Endometrium (tissue), 2 donors: ENCODE data around the gene HERC6.
A peak's percentile ranks its signal among the peaks of the same experiment; 100 is the strongest.
"Not testable (repeated sequence)": the region's sequence is repeated elsewhere in the genome, so short reads cannot be mapped to it uniquely, and the experiment has no call there.

ENCODE experiments used
- FAIRE-seq: peaks from 2 replicates; lab custom pipeline; 2012; peaks lifted over from hg19 to GRCh38; lab: Jason Lieb, UNC
- donor health status: control.
- donor health status: control.

HERC6 gene

DNA sequence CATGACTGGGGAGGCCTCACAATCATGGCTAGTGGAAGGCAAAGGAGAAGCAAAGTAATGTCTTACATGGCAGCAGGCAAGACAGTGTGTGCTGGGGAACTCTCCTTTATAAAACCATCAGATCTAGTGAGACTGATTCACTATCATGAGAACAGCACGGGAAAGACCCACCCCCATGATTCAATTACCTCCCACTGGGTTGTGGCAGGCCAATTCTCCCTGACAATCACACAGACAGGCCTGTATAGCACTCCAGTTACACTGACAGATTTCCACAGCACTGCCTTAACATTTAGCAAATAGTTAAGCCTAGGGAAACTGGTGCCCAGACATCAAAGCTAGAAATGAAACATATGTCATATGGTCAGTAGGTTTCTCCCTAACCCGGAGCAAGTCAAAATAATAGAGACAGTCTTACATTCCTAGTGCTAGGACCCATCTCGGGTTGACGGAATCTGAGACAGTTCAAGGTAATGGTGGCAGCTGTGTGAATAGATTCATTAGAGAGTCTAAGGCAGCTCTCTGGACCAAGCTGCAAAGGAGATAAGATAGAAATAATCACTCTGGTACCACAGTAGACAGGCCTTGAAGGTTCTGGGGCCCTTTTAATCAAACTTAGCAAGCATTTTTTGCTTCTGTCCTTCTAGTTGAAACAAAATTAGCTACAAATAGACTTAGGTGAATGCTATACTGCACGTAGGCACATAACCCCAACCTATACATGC is 68.9 kb downstream of the HERC6 start:
- no peak for FAIRE-seq

DNA sequence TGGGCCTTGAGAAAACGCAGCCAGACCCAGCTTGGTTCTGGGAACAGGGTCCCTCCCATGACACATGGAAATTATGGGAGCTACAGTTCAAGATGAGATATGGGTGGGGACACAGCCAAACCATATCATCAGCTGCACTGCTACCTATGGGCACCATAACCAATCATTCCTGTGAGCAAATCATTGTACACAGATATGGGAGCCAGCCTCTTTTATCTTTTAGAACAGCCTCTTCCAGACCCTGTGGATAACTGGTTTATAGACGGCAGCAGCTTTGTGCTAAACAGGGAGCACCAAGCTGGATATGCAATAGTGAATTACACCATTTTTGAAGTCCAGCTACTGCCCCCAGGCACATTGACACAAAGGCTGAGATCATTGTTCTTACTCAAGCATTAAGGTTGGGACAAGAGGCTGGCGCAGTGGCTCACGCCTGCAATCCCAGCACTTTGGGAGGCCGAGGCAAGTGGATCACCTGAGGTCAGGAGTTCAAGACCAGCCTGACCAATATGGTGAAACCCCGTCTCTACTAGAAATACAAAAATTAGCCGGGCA is 69.6 kb downstream of the HERC6 start:
- not testable (repeated sequence) for FAIRE-seq

DNA sequence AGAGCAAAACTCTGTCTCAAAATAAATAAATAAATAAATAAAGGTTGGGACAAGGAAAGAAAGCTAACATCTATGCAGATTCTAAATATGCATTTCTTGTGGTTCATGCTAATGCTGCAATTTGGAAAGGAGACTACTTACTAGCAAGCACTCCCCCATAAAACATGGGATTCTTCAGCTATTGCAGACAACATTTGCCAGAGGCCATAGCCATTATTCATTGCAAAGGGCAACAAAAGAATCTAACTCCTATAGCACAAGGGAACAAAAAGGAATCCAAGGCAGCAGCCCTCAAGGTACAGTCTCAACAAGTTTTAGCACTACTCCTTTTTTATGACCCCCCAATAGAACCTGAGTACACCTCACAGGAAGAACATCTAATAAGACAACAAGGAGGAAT is 70.2 kb downstream of the HERC6 start:
- FAIRE-seq = no peak

DNA sequence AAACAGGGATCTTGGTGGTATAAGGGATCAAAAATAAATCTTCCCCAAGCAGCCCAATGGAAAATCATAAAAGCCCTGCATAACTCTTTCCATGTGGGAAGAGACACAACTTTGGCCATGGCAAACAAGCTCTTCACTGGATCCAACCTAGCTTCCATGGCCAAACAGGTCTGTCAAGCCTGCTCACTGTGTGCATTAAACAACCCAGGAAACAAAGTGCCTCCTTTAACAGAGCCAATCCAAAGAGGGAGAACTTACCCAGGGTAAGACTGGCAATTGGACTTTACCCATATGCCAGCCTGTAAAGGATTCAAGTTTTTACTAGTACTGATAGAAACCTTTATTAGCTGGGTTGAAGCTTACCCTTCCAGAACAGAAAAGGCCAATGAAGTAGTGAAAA is 70.6 kb downstream of the HERC6 start:
- FAIRE-seq = no peak

DNA sequence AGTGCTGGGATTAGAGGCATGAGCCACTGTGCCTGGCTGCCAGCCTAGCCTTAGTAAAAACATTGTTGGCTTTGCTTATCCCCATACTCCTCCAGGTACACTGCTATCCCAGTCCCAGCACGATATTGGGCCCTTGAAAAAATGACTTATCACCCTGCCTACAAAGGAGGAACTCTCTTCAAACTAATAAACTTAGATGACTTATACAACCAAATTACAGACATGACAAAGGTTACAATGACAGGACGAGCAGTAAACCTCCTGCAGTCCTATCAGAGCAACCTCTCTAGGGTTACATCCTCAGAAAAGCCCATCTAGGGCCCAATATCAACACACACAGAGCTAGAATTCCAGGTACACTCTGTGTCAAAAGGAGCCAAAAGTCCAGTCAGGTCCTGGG is 72.6 kb downstream of the HERC6 start:
- no peak for FAIRE-seq

DNA sequence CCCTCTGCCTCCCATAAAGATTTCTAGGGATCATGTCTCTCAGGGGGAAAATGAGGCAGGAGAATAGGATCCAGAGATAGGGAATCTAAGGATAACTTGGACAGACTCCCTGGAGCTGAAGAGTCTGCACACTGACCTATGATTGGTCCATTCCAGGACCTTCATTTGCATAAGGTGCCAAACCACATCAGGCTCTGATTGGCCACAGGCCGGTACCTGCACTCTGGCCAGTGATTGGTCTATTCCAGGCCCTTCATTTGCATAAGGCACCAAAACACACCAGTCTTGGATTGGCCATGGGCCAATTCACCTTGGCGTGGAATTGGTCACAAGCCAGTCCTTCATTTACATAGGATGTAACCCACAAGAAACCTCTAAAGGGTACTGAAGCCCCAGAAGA is 74.3 kb downstream of the HERC6 start:
- no peak for FAIRE-seq

DNA sequence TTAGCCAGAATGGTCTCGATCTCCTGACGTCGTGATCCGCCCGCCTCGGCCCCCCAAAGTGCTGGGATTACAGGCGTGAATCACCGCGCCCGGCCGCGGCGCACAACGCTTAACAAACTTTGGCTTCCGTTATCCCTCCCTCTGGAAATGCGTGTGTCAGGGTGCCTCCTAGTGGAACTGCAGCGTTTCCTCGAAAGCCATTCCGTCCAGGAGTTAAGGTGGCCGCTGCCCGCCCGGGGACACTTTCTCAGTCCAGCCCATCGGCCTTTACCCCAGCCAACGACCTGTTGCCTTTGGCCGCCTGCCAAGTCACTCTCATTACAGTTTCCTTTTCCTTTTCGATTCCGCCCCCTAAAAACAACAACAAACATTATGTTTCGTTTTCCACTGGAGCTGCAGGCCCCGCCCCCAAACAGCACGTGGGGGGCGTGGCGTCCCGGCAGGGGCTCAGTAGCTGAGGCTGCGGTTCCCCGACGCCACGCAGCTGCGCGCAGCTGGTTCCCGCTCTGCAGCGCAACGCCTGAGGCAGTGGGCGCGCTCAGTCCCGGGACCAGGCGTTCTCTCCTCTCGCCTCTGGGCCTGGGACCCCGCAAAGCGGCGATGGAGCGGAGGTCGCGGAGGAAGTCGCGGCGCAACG is 78.1 kb downstream of the HERC6 start, which contains the start of gene HERC5:
TSS of gene HERC5 (plus strand) at position 450 of the 637 bp plus-strand sequence. CDS start at position 601, 151 bp downstream.
- peak; percentile 62 for FAIRE-seq

DNA sequence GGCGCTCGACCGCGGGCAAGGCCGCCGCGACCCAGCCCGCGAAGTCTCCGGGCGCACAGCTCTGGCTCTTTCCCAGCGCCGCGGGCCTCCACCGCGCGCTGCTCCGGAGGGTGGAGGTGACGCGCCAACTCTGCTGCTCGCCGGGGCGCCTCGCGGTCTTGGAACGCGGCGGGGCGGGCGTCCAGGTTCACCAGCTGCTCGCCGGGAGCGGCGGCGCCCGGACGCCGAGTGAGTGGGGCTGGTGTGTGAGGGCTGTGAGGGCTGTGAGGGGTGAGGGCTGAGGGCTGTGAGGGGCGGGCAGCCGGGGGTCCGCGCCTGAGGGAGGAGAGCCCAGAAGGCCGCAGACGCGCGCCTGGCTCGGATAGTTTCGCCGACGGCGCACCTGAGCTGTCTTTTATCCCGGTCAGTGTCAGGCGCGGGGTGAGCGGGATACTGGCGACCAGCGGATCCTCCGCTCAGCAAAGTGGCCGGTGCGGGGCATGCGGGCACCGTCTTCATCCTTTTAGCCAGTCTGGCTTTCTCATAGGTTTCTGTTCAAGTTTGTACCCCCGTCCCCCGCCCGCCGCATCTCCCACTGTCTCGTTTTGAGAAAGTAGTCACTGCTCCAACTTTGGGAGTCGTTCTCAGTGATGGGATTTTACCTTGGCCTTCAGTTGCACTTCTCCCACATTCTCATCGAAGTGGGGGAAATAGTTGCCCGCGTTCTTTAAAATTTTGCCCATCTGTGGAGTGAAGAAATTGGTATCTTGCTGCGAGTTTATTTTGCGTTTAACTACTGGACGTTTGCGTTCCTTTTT is 78.9 kb downstream of the HERC6 start:
- no peak for FAIRE-seq

DNA sequence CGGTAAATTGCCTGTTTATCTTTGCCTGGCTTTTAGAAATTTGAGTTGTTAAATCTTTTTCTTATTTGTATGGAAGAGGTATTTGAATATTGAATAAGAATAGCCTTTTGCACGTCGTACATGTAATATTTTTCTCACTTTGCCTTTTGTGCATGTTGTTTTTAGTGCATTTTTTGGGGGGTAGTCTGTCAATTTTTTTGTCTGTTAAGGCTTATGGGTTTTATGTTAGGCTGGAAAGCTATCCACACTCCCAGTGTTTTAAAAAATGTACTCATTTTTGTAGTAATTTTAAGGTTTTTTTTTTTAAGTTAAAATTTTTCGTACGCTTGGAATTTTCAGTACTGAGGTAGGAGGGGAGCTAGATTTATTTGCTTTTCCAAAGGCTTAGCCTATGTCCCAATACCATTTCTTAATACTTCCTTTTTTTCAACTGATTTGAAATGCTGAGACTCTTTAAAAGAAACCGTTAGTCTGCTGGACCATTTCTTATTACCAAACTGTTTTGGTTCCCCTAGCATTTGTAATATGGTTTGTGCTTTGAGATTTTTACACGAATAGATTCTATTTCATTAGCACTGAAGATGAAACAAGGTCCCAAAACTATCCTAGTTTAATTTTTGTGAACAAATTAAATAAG is 79.6 kb downstream of the HERC6 start:
- no peak for FAIRE-seq

DNA sequence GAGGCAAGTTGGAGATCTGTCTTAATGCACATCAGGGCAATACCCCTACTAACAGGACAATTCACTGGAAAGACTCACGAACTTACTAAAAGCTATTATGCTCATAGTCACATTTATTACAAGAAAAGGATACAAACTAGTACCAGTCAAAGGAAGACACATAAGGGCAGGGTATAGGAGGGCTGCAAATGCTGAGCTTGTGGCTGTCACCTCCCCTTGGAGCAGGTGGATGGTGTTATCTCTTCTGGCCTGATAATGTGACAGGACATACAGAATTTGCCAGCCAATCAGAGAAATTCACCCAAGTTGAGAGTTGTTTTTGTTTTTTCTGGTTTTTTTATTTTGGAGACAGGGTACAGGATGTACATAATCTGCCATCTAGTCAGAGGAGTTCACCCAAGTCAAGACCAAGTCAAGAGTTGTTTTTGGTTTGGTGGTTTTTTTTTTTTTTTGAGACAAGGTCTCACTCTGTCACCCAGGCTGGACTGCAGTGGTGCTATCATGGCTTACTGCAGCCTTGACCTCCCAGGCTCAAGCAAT is 87.1 kb downstream of the HERC6 start:
- FAIRE-seq = no peak

DNA sequence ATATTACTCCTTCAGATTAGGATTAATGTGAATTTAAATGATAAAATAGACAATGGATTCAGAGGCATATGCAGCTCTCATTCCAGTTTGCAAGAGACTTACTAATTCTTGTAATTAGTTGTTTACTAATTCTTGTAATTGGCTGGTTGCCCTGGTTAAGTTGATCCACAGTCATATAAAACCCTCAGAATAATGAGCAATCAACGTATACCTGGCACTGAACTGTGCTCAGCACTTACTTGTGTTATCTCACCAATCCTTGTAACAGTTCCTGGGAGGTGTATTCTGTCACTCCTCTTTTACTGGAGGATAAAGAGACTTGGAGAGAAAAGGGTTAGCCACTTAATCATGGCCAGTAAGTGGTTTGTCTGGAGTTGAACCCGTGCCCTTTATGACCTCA is 88.7 kb downstream of the HERC6 start:
- FAIRE-seq = no peak

DNA sequence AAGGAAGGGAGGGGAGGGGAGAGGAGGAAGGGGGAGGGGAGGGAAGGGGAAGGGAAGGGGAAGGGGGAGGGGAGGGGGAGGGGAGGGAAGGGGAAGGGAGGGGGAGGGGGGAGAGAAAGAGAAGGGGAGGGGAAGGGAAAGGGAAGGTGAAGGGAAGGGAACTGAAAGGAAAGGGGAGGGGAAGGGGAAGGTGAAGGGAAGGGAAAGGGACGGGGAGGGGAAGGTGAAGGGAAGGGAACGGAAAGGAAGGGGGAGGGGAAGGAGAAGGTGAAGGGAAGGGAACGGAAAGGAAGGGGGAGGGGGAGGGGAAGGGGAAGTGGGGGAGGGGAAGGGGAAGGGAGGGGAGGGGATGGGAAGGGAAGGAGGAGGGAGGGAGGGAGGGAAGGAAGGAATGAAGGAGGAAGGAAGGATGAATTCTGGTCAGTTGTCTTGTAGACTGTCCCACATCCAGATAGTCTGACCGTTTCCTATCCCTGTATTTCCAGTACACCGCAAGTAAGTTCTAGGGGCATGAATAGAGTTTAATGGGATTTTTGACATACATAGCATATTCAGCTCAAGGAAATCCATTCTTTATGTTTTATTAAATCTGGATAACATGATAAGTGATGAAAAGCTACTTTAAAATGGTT is 98.7 kb downstream of the HERC6 start:
- no peak for FAIRE-seq

DNA sequence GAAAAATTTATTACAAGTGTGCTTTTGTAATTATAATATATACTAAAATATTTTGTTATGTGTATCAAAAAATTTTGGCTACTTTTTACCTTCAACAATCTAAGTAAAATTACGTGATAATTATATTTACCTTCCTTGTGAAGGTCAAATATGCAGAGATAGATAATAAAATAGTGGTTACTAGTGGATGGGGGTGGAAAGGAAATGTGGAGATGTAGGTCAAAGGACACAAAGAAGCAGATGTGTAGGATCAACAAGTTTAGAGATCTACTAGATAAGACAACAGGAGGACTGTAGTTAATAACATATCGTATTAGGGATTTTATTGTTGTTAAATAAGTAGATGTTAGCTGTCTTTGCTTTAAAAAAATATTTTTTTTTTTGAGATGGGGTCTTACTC is 99.6 kb downstream of the HERC6 start:
- FAIRE-seq = no peak

DNA sequence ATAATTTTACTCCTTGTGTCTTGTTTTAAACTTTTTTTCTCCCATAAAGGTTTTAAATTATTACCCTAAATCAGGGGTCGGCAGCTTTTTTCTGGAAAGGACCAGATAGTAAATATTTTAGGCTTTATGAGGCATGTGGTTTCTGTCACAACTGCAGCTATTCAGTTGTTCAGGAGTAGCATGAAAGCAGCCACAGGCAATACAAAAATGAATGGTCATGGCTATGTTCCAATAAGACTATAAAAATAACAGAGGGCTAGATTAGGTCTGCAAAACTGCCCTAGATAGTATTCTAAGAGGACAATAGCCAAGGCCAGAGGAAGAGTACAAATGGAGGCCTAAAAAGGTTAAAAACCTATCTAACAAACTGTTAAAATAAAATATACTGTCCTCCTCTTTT is 102.9 kb downstream of the HERC6 start:
- peak; percentile 98 for FAIRE-seq

DNA sequence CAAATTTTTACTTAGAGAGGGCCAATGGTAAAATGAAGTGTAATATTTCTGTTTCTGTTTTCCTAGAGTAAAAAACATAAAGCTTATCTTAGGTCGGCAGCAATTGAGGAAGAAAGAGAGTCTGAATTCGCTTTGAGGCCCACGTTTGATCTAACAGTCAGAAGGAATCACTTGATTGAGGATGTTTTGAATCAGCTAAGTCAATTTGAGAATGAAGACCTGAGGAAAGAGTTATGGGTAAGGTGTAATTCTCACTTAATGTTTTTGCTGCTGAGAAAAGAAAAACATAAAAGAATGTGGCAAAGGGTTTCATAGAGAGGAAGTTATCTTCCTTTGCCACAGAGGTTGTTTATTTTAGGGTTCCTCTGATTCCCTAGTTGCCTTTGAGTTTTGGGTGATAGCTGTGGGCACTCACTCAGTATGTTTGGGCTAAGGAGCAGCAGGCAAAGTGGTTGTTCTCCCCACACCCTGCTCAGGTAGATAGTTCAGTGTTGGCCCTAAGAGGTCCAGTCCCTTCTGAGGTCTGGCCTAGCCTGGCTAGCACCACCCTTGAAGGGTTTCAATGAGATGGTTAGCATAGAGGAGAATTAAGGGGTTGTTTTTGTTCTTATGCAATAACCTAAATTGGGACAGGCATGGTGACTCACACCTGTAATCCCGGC is 110.6 kb downstream of the HERC6 start:
- no peak for FAIRE-seq
